Peyer's patch (tissue), 4 donors: ENCODE data around the gene TUBGCP4. TPM values are rescaled to one million over a fixed set of nuclear protein-coding genes. Genes with fewer than 3 reads are reported as not detected.

ENCODE experiments used
- DNase-seq, 3 donors: peaks; one replicate each; pipeline ENCODE4 v3.0.0-alpha.2; 2017 to 2019
- H3K27ac ChIP-seq, 4 donors: fragments of 200-600 bp; sonication (generic); one replicate each; pipeline ENCODE4 v1.5.1; 2016 to 2019
- H3K27me3 ChIP-seq, 2 donors: fragments of 200-600 bp; sonication (generic); one replicate each; pipeline ENCODE4 v1.5.1; 2019
- H3K36me3 ChIP-seq, 3 donors: fragments of 200-600 bp; sonication (generic); one replicate each; pipeline ENCODE4 v1.5.1; 2016 to 2019
- H3K4me1 ChIP-seq, 4 donors: fragments of 200-600 bp; sonication (generic); one replicate each; pipeline ENCODE4 v1.5.1; 2016 to 2019
- H3K4me3 ChIP-seq, 4 donors: fragments of 200-600 bp; sonication (generic); 1 replicate in 3 of 4; 2 replicates in 1 of 4; pipeline ENCODE4 v1.5.1; 2016 to 2019; ENCODE audit warnings: mild to moderate bottlenecking in 1 of 4
- H3K9me3 ChIP-seq, 4 donors: fragments of 200-600 bp; sonication (generic); one replicate each; pipeline ENCODE4 v1.5.1; 2016 to 2019; ENCODE audit warnings: mild to moderate bottlenecking in 1 of 4
- CTCF ChIP-seq, 6 experiments: fragments of 450-650 bp in 4 of 6; fragments of 200-600 bp in 2 of 6; sonication (generic) in 1 of 6; IDR thresholded peaks; one replicate each; pipeline ENCODE4 v1.5.1; 2017 to 2019; ENCODE audit warnings: antibody characterized with exemption in 6 of 6, mild to moderate bottlenecking in 3 of 6, moderate library complexity in 1 of 6
- POLR2A ChIP-seq, 2 donors: fragments of 450-650 bp; IDR thresholded peaks; one replicate each; pipeline ENCODE4 v1.5.1; 2017; ENCODE audit warnings: antibody characterized with exemption in 2 of 2, mild to moderate bottlenecking in 2 of 2, moderate library complexity in 2 of 2
- total RNA-seq, 4 donors: library from RNA; depleted of rRNA; stranded (reverse); fragments of >200 nt; gene quantifications; one replicate each; pipeline ENCODE4 v1.1.0, GENCODE V29; 2016

The TUBGCP4 gene
- total RNA-seq, 4 donors from 2014 or later = 16.3 to 30.0 (median 23.4) TPM

- Histone ChIP-seq H3K9me3 (no peaks in the 10 kb centered on the region), H3K4me3 (no peak overlapping the region), H3K36me3 (peaks cover 0 to 89% (median 0%) of the 10 kb centered on the region in 3 donors), H3K27me3 (no peaks in the 10 kb centered on the region), H3K27ac (no peak overlapping the region), H3K4me1 (no peaks in the 10 kb centered on the region)
- TF ChIP-seq POLR2A (IDR thresholded peaks at IDR 0.05) (no peak), CTCF (IDR thresholded peaks at IDR 0.05) (no peak)
- no peak for DNase-seq
Measured at GRCh38 chr15:43406189-43406588, 35.3 kb downstream of the TUBGCP4 start.

GRCh38 chr15:43406808-43407207, 35.9 kb downstream of the TUBGCP4 start:
- H3K4me3 ChIP-seq = no peak overlapping the region
- H3K36me3 ChIP-seq = peaks cover 0 to 85% (median 0%) of the 10 kb centered on the region in 3 donors
- H3K4me1 ChIP-seq = no peaks in the 10 kb centered on the region
- DNase-seq = no peak
- no peak for TF ChIP-seq POLR2A (IDR thresholded peaks at IDR 0.05)
- TF ChIP-seq CTCF (IDR thresholded peaks at IDR 0.05) = no peak
- no peaks in the 10 kb centered on the region for H3K9me3 ChIP-seq
- no peak overlapping the region for H3K27ac ChIP-seq
- H3K27me3 ChIP-seq = no peaks in the 10 kb centered on the region

- Histone ChIP-seq H3K9me3 (no peaks in the 10 kb centered on the region), H3K27ac (no peak overlapping the region), H3K27me3 (no peaks in the 10 kb centered on the region), H3K4me1 (no peaks in the 10 kb centered on the region), H3K4me3 (no peak overlapping the region), H3K36me3 (peaks cover 0 to 85% (median 0%) of the 10 kb centered on the region in 3 donors)
- no peak for DNase-seq
- TF ChIP-seq CTCF (IDR thresholded peaks at IDR 0.05) = no peak
- TF ChIP-seq POLR2A (IDR thresholded peaks at IDR 0.05) = no peak
Measured at GRCh38 chr15:43408789-43409188, 37.9 kb downstream of the TUBGCP4 start.

- H3K27ac ChIP-seq = no peak overlapping the region
- DNase-seq = no peak
- no peaks in the 10 kb centered on the region for H3K9me3 ChIP-seq
- no peaks in the 10 kb centered on the region for H3K27me3 ChIP-seq
- TF ChIP-seq POLR2A (IDR thresholded peaks at IDR 0.05) (no peak), CTCF (IDR thresholded peaks at IDR 0.05) (no peak)
- H3K4me1 ChIP-seq = no peaks in the 10 kb centered on the region
- no peak overlapping the region for H3K4me3 ChIP-seq
- H3K36me3 ChIP-seq = peaks cover 0 to 77% (median 0%) of the 10 kb centered on the region in 3 donors
Measured at GRCh38 chr15:43410572-43411214, 39.8 kb downstream of the TUBGCP4 start.

- DNase-seq = no peak
- H3K27ac ChIP-seq = no peak overlapping the region
- no peak for TF ChIP-seq POLR2A (IDR thresholded peaks at IDR 0.05)
- TF ChIP-seq CTCF (IDR thresholded peaks at IDR 0.05) = no peak
- no peaks in the 10 kb centered on the region for H3K27me3 ChIP-seq
- no peaks in the 10 kb centered on the region for H3K4me1 ChIP-seq
- no peak overlapping the region for H3K4me3 ChIP-seq
- no peaks in the 10 kb centered on the region for H3K9me3 ChIP-seq
- peaks cover 0 to 82% (median 0%) of the 10 kb centered on the region in 3 donors for H3K36me3 ChIP-seq
Measured at GRCh38 chr15:43412096-43412495, 41.2 kb downstream of the TUBGCP4 start.
